Sigmoid colon (tissue), 7 donors: ENCODE data around the gene OR51G1. TPM values are rescaled to one million over a fixed set of nuclear protein-coding genes. Genes with fewer than 3 reads are reported as not detected.

Experiments
- DNase-seq: peaks from one replicate; pipeline ENCODE4 v3.0.0-alpha.2; 2019
- H3K27ac ChIP-seq, 4 donors: fragments of 200-600 bp; sonication (generic); one replicate each; pipeline ENCODE4 v1.5.1; 2016 to 2019; ENCODE audit warnings: mild to moderate bottlenecking in 1 of 4
- H3K27me3 ChIP-seq, 3 donors: fragments of 200-600 bp; sonication (generic); one replicate each; pipeline ENCODE4 v1.5.1; 2019; ENCODE audit warnings: mild to moderate bottlenecking in 1 of 3
- H3K36me3 ChIP-seq, 4 donors: fragments of 200-600 bp; sonication (generic); one replicate each; pipeline ENCODE4 v1.5.1; 2016 to 2019
- H3K4me1 ChIP-seq, 4 donors: fragments of 200-600 bp; sonication (generic); one replicate each; pipeline ENCODE4 v1.5.1; 2017 to 2019
- H3K4me3 ChIP-seq, 4 donors: fragments of 200-600 bp; sonication (generic); one replicate each; pipeline ENCODE4 v1.5.1; 2017 to 2019; ENCODE audit warnings: mild to moderate bottlenecking in 2 of 4, moderate library complexity in 1 of 4
- H3K9me3 ChIP-seq, 4 donors: fragments of 200-600 bp in 3 of 4; sonication (generic) in 3 of 4; one replicate each; pipeline versions ENCODE4 v1.5.1 to v1.6.1; 2013 to 2019
- CTCF ChIP-seq, 4 experiments: fragments of 450-650 bp in 3 of 4; fragments of 200-600 bp in 1 of 4; IDR thresholded peaks; one replicate each; pipeline ENCODE4 v1.5.1; 2016 to 2019; ENCODE audit warnings: antibody characterized with exemption in 4 of 4, mild to moderate bottlenecking in 3 of 4, moderate library complexity in 2 of 4
- EP300 ChIP-seq, 4 donors: sonication (generic); formaldehyde crosslinking; IDR thresholded peaks; one replicate each; pipeline ENCODE4 v1.6.1; 2017; ENCODE audit warnings: antibody characterized with exemption in 4 of 4
- POLR2A ChIP-seq, 2 donors: fragments of 450-650 bp; IDR thresholded peaks; one replicate each; pipeline ENCODE4 v1.6.1; 2016; ENCODE audit warnings: antibody characterized with exemption in 2 of 2, mild to moderate bottlenecking in 2 of 2, moderate library complexity in 2 of 2
- POLR2AphosphoS5 ChIP-seq, 4 donors: sonication (generic); formaldehyde crosslinking; IDR thresholded peaks; one replicate each; pipeline ENCODE4 v1.6.1; 2017; ENCODE audit warnings: antibody characterized with exemption in 4 of 4
- WGBS, 2 donors: extraction: QIAGEN DNeasy Blood & Tissue Kit; methylation state at CpG; one replicate each; pipeline ENCODE4 v1.1.7; 2013; 5-methylcytosine and 5-hydroxymethylcytosine counted together
- intact Hi-C: fragments of 100-400 bp; cut with DNase I; formaldehyde crosslinking; loops from one replicate; pipeline ENCODE4 v1.15.1; 2023
- polyA plus RNA-seq, 3 donors: library from polyadenylated mRNA; stranded (reverse); fragments of 200-250 nt; gene quantifications; one replicate each; pipeline ENCODE4 v1.2.3, GENCODE V29; 2013
- total RNA-seq, 4 donors: library from RNA; depleted of rRNA; stranded (reverse); fragments of >200 nt; gene quantifications; one replicate each; pipeline ENCODE4 v1.1.0, GENCODE V29; 2016
- donor health status: healthy with polysubstance abuse.
- donor health status: Bipolar disorder and iron deficiency.
- donor health status: healthy.

The OR51G1 gene
- total and polyA plus RNA-seq, 7 donors = not detected

- 0 to 1% methylated on average over 1 of the region's 1 CpG for WGBS, 2 donors
- TF ChIP-seq POLR2AphosphoS5 (IDR thresholded peaks at IDR 0.05) = no peak
- no peak for TF ChIP-seq CTCF (IDR thresholded peaks at IDR 0.05)
- no peak for TF ChIP-seq POLR2A (IDR thresholded peaks at IDR 0.05)
- TF ChIP-seq EP300 (IDR thresholded peaks at IDR 0.05) = no peak
- intact Hi-C loops = no loop called here
Measured at GRCh38 chr11:4887591-4887990, 36.5 kb downstream of the OR51G1 start.

DNA sequence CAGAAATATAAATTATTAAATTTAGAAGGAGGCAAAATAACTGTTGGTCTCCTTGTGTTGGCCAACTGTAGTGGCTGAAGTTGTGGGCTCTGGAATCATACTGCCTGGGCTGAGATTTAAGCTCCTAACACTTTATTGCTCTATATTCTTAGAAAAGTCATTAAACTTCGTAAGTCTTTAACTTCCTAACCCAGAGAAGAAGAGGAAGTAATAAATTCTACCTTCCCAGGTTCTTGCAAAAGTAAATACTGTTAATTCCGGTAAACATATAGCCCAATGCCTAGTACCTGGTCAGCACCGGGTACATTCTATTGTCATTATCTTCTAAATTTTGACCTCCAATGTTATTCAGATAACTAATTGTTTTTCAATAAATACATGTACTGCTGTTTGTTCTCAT lies 38.0 kb downstream of the OR51G1 start:
- DNase-seq = no peak
- H3K4me1 ChIP-seq = no peaks in the 10 kb centered on the region
- H3K27me3 ChIP-seq = no peaks in the 10 kb centered on the region
- no peaks in the 10 kb centered on the region for H3K36me3 ChIP-seq
- 6 to 21% methylated on average over 3 of the region's 3 CpGs for WGBS, 2 donors
- TF ChIP-seq EP300 (IDR thresholded peaks at IDR 0.05) (no peak), POLR2AphosphoS5 (IDR thresholded peaks at IDR 0.05) (no peak), POLR2A (IDR thresholded peaks at IDR 0.05) (no peak), CTCF (IDR thresholded peaks at IDR 0.05) (no peak)
- no peak overlapping the region for H3K4me3 ChIP-seq
- no peaks in the 10 kb centered on the region for H3K9me3 ChIP-seq
- intact Hi-C loops = no loop called here
- no peak overlapping the region for H3K27ac ChIP-seq

More at GRCh38 chr11:4887591-4887990, 36.5 kb downstream of the OR51G1 start:
- no peak for DNase-seq
- Histone ChIP-seq H3K9me3 (no peaks in the 10 kb centered on the region), H3K36me3 (no peaks in the 10 kb centered on the region), H3K4me1 (no peaks in the 10 kb centered on the region), H3K27me3 (no peaks in the 10 kb centered on the region), H3K27ac (no peak overlapping the region), H3K4me3 (no peak overlapping the region)

DNA sequence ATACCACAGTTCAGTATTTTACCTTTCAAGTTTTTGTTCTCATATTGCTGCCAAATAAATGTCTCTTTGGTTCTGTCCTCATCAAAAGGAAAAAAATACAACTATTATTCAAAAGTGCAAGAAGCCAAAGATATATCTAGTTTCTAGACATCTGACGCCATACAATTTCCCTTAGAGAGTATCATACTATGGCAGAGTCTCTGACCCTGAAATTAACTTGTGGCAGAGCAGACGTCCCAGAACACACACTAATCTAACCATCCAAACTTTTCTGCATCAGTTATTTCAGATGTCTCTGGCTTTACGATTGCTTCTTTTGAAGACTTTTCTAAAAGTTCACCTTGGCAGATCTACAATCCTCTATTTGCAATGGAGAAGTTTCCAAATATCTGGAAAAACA lies 39.8 kb downstream of the OR51G1 start:
- Histone ChIP-seq H3K4me3 (no peak overlapping the region), H3K4me1 (no peaks in the 10 kb centered on the region), H3K27me3 (no peaks in the 10 kb centered on the region), H3K27ac (no peak overlapping the region), H3K9me3 (no peaks in the 10 kb centered on the region), H3K36me3 (no peaks in the 10 kb centered on the region)
- 82 to 86% methylated on average over 3 of the region's 3 CpGs for WGBS, 2 donors
- no peak for DNase-seq
- intact Hi-C loops = no loop called here
- TF ChIP-seq POLR2A (IDR thresholded peaks at IDR 0.05) = no peak
- no peak for TF ChIP-seq POLR2AphosphoS5 (IDR thresholded peaks at IDR 0.05)
- TF ChIP-seq CTCF (IDR thresholded peaks at IDR 0.05) = no peak
- no peak for TF ChIP-seq EP300 (IDR thresholded peaks at IDR 0.05)

GRCh38 chr11:4882543-4882942 lies 41.6 kb downstream of the OR51G1 start:
- Histone ChIP-seq H3K4me1 (no peaks in the 10 kb centered on the region), H3K9me3 (no peaks in the 10 kb centered on the region), H3K27ac (no peak overlapping the region), H3K27me3 (no peaks in the 10 kb centered on the region), H3K36me3 (no peaks in the 10 kb centered on the region), H3K4me3 (no peak overlapping the region)
- no peak for DNase-seq
- WGBS, 2 donors = 87 to 90% methylated on average over 5 of the region's 5 CpGs
- no peak for TF ChIP-seq CTCF (IDR thresholded peaks at IDR 0.05)
- TF ChIP-seq POLR2A (IDR thresholded peaks at IDR 0.05) = no peak
- TF ChIP-seq EP300 (IDR thresholded peaks at IDR 0.05) = no peak
- no peak for TF ChIP-seq POLR2AphosphoS5 (IDR thresholded peaks at IDR 0.05)
- intact Hi-C loops = no loop called here

DNA sequence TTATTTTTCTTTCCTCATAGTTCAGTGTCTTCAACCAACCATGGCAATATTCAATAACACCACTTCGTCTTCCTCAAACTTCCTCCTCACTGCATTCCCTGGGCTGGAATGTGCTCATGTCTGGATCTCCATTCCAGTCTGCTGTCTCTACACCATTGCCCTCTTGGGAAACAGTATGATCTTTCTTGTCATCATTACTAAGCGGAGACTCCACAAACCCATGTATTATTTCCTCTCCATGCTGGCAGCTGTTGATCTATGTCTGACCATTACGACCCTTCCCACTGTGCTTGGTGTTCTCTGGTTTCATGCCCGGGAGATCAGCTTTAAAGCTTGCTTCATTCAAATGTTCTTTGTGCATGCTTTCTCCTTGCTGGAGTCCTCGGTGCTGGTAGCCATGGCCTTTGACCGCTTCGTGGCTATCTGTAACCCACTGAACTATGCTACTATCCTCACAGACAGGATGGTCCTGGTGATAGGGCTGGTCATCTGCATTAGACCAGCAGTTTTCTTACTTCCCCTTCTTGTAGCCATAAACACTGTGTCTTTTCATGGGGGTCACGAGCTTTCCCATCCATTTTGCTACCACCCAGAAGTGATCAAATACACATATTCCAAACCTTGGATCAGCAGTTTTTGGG lies 42.2 kb downstream of the OR51G1 start, which contains the start of gene OR51T1:
TSS of gene OR51T1 (plus strand) at position 41 of the 641 bp plus-strand sequence. CDS start at position 41, 0 bp downstream.
- Histone ChIP-seq H3K9me3 (no peaks in the 10 kb centered on the region), H3K27ac (no peak within 1 kb of the TSS), H3K36me3 (no peaks in the 10 kb centered on the region), H3K4me3 (no peak within 1 kb of the TSS), H3K4me1 (no peaks in the 10 kb centered on the region), H3K27me3 (no peaks in the 10 kb centered on the region)
- intact Hi-C loops = no loop called here
- 88 to 91% methylated on average over 8 of the region's 8 CpGs for WGBS, 2 donors
- DNase-seq = no peak
- no peak for TF ChIP-seq POLR2A (IDR thresholded peaks at IDR 0.05)
- no peak for TF ChIP-seq EP300 (IDR thresholded peaks at IDR 0.05)
- TF ChIP-seq CTCF (IDR thresholded peaks at IDR 0.05) = no peak
